ENCODE measurements around the gene PTPRD.

PTPRD gene

GRCh38 chr9:8447601-8448000 is 2165.2 kb downstream of the PTPRD start:
- DNase-seq, result no peak

- no peak for DNase-seq
Measured at GRCh38 chr9:8437876-8438275, 2174.9 kb downstream of the PTPRD start.

GRCh38 chr9:8437259-8437658 is 2175.5 kb downstream of the PTPRD start:
- DNase-seq, result no peak

- no peak for DNase-seq
Measured at GRCh38 chr9:8436786-8437185, 2176.0 kb downstream of the PTPRD start.

- no peak for DNase-seq
Measured at GRCh38 chr9:8434621-8435020, 2178.2 kb downstream of the PTPRD start.

GRCh38 chr9:8432224-8432623 is 2180.6 kb downstream of the PTPRD start:
- DNase-seq, result no peak

GRCh38 chr9:8431505-8431904 is 2181.3 kb downstream of the PTPRD start:
- no peak for DNase-seq

- DNase-seq, result no peak
Measured at GRCh38 chr9:8430945-8431344, 2181.9 kb downstream of the PTPRD start.

GRCh38 chr9:8429768-8430167 is 2183.0 kb downstream of the PTPRD start:
- DNase-seq, result peak; percentile 29 to 31

- no peak for DNase-seq
Measured at GRCh38 chr9:8429157-8429556, 2183.6 kb downstream of the PTPRD start.

GRCh38 chr9:8428389-8428788 is 2184.4 kb downstream of the PTPRD start:
- DNase-seq, result no peak

- no peak for DNase-seq
Measured at GRCh38 chr9:8424786-8425410, 2187.9 kb downstream of the PTPRD start.

- no peak for DNase-seq
Measured at GRCh38 chr9:8420416-8420815, 2192.4 kb downstream of the PTPRD start.

GRCh38 chr9:8419596-8420275 is 2193.1 kb downstream of the PTPRD start:
- DNase-seq, result no peak

GRCh38 chr9:8417341-8417740 is 2195.5 kb downstream of the PTPRD start:
- no peak for DNase-seq

- DNase-seq, result no peak
Measured at GRCh38 chr9:8412327-8412726, 2200.5 kb downstream of the PTPRD start.

- DNase-seq, result no peak
Measured at GRCh38 chr9:8408575-8409190, 2204.1 kb downstream of the PTPRD start.

- no peak for DNase-seq
Measured at GRCh38 chr9:8401961-8402705, 2210.7 kb downstream of the PTPRD start.

GRCh38 chr9:8400378-8400777 is 2212.4 kb downstream of the PTPRD start:
- no peak for DNase-seq

GRCh38 chr9:8395022-8395421 is 2217.8 kb downstream of the PTPRD start:
- DNase-seq, result no peak

GRCh38 chr9:8394341-8394740 is 2218.5 kb downstream of the PTPRD start:
- DNase-seq, result no peak

GRCh38 chr9:8392866-8393265 is 2219.9 kb downstream of the PTPRD start:
- DNase-seq, result no peak

- DNase-seq, result no peak
Measured at GRCh38 chr9:8391566-8391965, 2221.2 kb downstream of the PTPRD start.

- no peak for DNase-seq
Measured at GRCh38 chr9:8391132-8391531, 2221.7 kb downstream of the PTPRD start.
